GM18867 (cell line): ENCODE measurements around the gene IL34.

Experiments
- ATAC-seq: cut with Tn5 transposase; IDR thresholded peaks from one replicate; pipeline ENCODE4 v1.9.1; 2021; ENCODE audit warnings: mild to moderate bottlenecking, moderate library complexity; ENCODE audit not compliant: unreplicated experiment

Gene IL34

DNA sequence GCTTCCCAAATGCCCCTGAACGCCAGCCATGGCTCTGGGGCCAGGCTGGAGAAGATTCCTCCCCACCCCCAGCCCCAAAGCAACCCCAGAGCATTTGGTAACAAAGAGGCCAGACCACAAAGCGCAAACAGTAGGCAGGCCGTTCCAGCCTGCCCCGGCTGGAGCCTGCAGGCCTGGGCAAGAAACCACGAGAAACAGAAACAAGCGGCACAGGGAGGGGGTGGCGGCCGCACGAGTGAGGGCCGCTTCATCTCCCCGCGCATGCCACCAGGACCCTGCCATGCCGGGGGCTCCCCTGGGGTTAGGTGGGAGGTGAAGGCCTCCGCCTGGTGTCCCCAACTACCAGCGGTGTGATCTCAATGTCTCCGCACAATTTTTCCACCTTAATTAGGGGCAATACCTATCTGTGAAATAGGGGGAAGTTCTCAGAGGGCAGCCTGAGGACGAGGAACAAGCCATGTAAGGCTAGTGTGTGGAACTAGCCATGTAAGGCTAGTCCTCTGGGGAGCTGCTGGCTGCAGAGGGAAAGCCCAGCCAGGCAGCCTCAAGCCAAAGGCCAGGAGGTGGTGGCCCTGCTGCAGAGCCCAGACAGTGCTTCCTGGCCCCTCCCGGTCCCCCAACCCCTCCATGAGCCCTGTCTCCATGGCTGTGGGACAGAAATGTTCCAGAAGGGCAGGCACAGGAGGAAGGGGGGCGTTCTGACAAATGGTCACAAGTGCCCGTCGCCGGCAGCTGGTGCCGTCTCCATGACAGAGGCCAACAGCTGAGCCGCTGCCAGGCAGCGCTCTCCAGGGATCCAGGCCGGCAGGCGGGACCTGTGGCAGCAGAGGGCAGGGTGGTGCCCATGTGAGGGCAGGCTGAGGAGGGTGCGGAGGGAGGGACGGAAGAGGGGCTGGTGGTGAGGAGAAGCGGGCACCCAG lies 54.0 kb downstream of the IL34 start:
- no peak for ATAC-seq

DNA sequence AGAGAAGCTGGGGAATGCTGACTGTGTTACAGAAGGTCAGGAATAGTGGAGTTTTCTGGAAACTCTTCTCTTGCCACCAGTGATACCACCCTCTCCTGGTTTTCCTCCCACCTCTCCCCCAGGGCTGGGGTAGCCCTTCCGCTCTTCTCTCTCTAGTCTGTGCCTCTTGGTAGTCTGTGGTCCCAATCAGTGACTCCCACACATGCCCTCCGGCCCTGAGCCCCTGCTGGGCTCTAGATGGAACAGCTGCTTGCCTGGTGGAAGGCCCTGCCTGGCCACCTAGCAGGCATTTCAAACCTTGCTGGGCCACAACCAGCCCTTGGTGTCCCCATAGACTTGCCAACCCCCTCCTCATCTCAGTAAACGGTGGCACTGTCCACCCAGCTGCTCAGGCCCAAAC lies 54.7 kb downstream of the IL34 start:
- no peak for ATAC-seq

DNA sequence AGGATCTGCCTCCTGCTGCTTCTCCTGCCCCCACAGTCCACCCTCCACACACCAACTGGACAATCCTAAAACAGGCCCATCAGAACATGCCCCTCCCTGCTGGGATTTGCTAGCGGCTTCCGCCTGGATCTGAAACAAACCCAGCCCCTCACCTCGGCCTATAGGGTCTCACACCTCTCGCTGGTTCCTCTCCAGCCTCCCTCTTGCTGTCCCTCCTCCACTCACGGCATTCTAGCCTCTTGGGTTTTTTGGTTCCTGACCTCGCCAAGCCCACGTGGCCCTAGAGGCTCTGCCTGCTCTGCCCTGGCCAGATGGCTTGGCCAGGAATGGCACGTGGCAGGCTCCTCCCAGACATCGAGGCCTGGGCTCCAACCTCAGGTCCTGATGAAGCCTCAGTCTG lies 55.2 kb downstream of the IL34 start:
- ATAC-seq = no peak

DNA sequence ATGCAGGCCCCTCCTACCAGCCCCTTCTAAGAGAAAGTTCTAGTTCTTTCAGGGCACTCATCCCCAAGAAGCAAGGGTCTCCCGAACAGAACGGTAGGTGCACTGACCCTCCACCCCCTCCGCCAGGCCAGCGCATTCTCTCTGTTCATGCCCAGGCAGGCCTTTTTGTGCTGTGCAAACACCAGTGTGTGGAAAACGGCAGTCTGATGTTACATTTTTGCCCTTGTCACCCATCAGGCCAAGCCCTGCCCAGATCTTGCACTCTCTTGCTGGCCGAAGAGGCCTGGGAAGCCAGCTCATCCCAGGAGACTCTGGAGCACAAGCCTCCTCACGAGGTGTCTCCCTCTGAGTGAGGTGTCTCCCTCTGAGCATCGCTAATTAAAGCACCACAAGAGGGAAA lies 55.6 kb downstream of the IL34 start:
- no peak for ATAC-seq

DNA sequence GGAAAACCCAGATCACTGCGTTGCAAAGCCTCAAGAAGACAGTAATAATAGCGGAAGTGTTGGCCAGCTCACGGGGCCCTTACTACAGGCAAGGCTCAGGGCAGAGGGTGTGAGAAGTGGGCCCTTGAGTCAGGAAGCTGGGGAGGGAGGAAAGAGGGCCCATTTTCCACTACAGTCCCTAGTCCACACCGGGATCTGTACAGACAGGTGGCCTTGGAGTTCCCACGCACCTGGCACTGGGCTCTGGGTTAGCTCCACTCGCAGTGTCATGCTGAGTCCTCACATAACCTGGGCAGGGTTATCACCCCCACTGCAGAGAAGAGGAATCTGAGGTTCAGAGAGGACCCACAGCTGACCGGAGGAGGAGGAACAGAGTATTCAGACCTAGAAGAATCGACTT lies 56.3 kb downstream of the IL34 start:
- no peak for ATAC-seq

DNA sequence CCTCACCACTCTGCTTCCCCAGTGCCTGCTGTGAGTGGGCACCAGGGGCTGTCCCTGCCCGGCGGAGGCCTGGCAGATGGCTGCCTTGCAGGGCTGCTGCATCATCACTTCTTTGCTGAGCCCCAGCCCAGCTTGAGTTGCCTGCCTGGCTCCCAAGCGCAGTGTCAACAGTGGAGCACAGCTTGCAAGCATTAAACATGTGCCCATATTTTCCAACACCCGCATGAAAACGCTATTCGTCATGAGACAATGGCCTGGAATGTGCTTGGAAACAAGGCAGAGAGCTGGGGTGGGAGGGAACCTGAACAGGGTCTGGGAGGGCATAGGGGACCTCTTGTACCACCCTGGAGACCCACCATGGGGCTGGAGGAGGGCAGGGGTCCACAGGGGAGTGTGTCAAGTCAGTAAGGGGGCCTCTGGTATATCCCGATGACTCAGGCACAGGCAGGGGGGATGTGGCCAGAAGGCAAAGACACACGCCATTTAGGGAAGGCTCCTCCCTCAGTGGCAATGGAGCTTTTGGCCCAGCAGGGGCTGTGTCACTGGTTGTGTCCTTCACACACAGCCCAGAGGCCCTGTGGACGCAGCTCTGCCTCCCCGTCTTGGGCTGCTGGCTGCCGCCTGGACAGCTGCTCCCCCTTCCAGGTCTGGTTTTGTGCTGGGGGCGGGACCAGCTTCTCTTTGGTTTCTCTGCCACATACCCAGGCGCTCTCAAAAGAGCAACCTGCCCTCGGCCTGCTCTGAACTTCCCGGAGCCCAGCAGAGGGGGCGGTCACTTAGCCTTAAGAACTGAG lies 56.9 kb downstream of the IL34 start:
- ATAC-seq = no peak

DNA sequence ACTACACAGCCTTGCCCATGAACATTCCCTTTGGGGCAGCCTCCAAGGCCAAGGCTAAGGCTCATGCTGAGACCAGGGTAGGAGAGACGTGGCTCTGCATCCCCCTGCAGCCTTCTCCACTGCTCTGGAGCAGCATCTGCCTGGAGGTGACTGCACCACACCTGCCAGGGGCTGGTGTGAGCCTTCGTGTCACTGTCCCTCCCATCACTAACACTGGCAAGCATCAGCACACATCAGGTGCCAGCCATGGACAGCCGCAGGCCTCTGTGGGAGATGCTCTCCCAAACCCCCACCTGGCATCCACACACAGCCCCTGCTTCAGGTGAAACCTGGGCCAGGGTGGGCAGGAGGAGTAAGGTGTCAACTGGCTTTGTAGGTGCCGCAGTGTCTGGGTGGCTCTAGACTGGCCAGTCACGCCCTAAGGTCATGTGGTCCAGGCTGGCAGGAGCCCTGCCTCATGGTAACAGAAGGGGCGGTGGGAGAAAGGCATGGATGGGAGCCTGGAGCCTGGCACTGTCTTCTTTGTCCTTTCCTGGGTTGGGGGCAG lies 57.5 kb downstream of the IL34 start:
- ATAC-seq = no peak

DNA sequence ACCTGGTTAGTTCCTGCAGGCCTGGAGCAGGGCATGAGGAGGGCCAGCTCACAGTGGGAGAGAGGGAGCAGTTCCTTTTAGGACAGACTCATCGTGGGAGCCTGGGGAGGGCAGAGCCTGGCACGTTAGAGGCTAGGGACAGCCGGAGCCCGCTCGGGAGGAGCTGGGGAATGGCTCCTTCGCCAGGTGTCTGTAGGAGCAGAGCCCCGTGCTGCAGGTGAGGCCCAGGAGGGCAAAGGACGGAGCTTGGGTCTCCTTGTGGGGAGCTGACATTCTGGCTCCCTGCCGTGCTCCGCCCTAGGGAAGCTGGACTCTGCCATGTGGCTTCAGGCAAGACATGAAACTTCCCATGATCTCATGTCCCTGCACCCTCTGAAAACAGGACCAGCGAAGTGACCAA lies 58.2 kb downstream of the IL34 start:
- no peak for ATAC-seq

DNA sequence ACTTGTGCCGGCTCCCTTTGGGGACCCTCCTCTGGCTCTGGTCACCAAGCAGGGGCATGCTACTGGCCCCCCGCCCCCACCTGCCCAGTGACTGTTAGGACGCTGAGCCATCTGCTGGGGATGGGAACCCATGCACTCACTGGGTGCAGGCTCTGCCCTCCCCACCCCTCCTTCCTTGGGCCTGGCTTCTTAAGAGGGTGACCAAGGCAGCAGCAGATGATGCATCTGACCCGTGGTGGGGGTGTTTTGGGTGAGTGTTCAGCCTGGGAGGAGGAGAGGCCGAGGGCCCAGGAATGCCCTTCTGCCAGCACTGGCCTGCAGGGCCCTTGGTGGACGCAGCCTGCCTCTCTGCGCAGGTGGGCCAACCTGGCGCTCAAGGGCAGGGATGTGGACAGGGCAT lies 58.7 kb downstream of the IL34 start:
- no peak for ATAC-seq

DNA sequence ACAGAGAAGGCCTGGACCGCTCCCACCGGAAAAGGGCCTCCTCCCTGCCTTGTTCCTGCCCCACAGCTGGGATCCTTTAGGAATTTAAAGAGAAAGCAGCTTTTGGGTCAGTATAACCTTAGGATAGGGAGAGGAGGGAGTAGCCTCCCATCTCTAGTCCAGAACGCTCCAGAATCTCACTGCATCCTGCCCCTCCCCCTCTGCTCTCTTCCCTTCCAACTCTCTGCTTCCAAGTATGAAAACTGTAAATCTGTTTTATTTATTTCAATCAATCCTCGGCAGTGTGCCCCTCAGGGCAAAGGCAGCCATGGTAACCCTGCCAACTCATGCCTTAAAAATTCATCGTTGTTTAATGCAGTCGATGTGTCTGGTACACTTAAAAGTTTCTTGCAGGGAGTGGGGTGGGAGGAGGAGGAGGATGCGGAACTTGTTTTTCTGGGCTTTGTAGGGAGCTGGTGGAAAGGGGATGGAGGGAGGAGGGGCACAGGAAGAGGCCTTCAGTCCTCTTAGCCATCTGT lies 60.6 kb downstream of the IL34 start:
- no peak for ATAC-seq

DNA sequence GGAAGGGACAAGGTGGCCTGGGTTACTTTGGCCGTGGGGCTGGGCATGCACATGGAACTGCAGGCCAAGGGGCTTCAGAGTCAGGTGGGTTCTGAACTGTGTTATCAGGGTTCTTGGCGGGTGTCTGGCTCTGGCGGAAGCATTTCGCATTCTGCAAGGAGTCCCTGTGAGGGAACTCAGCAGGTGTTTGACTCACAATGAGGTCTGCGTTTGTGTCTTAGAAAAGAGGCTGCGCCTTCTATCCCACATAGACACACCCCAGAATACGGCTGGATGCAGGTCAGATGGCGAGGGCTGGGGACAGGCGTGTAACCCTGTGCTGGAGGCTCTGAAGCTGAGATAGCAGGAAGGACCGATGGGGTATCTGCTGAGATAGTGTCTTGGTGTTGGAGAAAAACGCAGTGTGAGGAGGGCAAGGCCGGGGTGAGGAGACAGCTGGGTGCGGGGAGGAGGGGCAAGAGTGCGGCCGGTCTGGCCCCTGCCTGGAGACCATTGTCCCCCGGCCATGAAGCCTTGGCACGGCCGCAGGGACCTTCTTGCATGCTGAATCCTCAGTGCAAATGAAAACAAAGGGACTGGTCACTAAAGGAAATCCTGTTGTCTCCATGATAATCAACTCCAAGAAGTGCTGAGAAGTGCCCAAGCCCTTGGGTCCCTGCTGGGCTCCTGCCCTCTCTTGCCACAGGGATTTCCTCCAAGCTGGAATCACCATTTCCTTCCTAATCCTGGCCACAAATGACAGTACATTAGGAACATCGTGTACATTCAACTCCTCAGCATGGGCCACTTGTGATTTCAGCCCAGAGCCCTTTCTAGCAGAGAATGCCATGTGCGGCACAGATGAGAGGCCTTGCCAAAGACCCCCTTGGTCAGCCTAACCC lies 62.2 kb downstream of the IL34 start:
- ATAC-seq = no peak

DNA sequence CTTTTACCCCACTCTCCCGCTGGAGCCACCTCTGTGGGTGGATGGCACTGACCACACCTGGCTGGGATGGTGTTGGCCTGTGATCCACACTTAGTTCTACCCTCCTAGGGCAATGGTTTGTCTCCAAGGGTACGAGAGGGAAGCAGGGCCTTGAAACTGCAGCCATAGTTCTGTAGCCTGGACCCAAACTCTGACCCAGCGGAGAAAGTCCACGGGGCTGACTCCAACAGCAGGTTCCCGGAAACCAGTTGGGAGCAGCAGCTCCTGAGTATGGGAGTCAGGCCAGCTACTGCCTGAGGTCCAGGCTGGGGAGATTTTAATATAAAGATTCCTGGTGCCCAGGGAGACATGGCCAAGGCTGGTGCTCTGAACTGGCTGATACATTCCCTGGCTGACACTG lies 63.1 kb downstream of the IL34 start:
- ATAC-seq = no peak

DNA sequence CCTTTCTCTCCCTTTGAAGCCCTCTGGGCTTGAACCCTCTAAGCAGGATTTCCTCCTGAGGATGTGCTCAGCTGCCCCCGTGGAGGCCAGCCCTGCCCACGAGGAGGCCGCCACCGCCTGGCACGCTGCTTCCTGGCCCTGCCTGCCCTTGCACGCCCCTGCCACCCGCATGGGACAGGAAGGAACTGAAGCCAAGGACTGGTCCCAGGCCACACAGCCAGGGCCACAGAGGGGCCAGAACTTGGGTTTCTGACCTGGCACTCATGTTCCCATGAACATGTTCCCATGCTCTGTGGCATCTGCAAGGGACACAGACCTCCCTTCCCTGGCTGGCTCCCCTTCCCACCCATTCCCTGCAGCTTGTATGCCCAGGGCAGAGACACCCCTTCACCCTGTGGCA lies 63.6 kb downstream of the IL34 start:
- no peak for ATAC-seq
